ENCODE data around the gene IGSF8. TPM values are rescaled to one million over a fixed set of nuclear protein-coding genes. Genes with fewer than 3 reads are reported as not detected.

IGSF8 gene
- total RNA-seq, 3 donors from 2014 or later: 21.0 to 35.7 (median 24.5) TPM

DNA sequence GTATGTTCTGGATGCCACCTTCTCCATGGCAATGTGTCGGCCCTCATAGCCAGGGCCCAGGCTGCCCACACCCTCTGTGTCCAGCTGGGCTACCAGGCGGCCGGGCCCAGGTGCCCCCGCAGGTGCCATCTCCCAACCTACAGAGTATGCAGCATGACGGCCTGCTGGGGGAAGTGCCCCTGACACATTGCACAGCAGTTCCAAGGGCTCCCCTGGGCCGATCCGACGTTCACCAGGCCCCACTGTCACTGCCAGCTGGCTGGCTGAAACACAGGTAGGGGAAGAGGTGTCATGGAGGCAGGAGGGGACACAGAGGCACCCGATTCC lies 5.4 kb downstream of the IGSF8 start:
- no peak for DNase-seq (ENCODE audit: low spot score in 2 of 2)
- no peaks in the 10 kb centered on the region for H3K27me3 ChIP-seq
- no peak overlapping the region for H3K4me3 ChIP-seq
- TF ChIP-seq POLR2A (IDR thresholded peaks at IDR 0.05): no peak
- TF ChIP-seq, protein P1, sequence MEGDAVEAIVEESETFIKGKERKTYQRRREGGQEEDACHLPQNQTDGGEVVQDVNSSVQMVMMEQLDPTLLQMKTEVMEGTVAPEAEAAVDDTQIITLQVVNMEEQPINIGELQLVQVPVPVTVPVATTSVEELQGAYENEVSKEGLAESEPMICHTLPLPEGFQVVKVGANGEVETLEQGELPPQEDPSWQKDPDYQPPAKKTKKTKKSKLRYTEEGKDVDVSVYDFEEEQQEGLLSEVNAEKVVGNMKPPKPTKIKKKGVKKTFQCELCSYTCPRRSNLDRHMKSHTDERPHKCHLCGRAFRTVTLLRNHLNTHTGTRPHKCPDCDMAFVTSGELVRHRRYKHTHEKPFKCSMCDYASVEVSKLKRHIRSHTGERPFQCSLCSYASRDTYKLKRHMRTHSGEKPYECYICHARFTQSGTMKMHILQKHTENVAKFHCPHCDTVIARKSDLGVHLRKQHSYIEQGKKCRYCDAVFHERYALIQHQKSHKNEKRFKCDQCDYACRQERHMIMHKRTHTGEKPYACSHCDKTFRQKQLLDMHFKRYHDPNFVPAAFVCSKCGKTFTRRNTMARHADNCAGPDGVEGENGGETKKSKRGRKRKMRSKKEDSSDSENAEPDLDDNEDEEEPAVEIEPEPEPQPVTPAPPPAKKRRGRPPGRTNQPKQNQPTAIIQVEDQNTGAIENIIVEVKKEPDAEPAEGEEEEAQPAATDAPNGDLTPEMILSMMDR (IDR thresholded peaks at IDR 0.05): no peak
- no peak for TF ChIP-seq POLR2AphosphoS5 (IDR thresholded peaks at IDR 0.05)
- H3K36me3 ChIP-seq: no peaks in the 10 kb centered on the region
- no peak overlapping the region for H3K27ac ChIP-seq
- H3K9me3 ChIP-seq: no peaks in the 10 kb centered on the region
- intact Hi-C loops (cut with DNase I; ENCODE audit: low total_unique reads): loop anchor here (5.0 kb wide), 1 partner anchor 1146 kb away; no protein-coding TSS in a partner anchor
- peaks cover 14 to 21% of the 10 kb centered on the region in 2 donors for H3K4me1 ChIP-seq

DNA sequence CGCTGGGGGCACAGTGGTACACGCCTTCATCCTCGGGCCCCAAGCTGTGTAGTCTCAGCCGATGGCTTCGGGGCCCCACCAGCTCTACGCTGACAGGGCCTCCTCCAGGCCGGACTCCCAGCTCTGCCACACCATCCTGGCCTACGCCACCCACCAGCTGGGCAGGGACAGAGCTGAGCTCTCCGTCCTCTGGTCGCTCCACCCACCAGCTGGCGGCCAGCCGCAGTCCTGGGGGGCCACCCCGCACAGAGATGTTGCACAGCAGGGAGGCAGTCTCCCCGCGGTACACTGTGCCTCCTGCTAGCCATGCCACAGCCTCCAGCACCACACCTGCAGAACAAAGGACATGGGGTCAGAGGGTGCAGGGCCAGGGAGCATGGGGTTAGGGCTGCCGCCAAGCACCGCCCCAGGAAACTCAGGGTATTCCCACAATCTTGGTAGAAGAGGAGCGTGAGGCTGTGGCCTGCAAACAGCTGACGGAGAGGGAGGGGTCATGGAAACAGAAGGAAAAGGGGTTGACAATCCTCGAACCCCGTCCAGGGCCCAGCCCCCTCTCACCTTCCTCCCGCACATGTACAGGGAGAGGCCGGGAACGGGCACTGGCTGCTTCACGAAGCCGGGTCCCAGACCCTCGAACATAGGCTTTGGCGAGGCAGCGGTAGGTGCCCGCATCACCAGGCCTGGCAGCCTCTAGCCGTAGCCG lies 5.9 kb downstream of the IGSF8 start:
- TF ChIP-seq POLR2A (IDR thresholded peaks at IDR 0.05) (no peak), POLR2AphosphoS5 (IDR thresholded peaks at IDR 0.05) (no peak)
- TF ChIP-seq, protein P1 (IDR thresholded peaks at IDR 0.05): no peak
- Histone ChIP-seq H3K4me3 (no peak overlapping the region), H3K27ac (no peak overlapping the region), H3K27me3 (no peaks in the 10 kb centered on the region), H3K36me3 (no peaks in the 10 kb centered on the region), H3K9me3 (no peaks in the 10 kb centered on the region), H3K4me1 (peaks cover 10 to 20% of the 10 kb centered on the region in 2 donors)
- no peak for DNase-seq (ENCODE audit: low spot score in 2 of 2)
- intact Hi-C loops (cut with DNase I; ENCODE audit: low total_unique reads): loop anchor here (5.0 kb wide), 1 partner anchor 1145 kb away; no protein-coding TSS in a partner anchor

DNA sequence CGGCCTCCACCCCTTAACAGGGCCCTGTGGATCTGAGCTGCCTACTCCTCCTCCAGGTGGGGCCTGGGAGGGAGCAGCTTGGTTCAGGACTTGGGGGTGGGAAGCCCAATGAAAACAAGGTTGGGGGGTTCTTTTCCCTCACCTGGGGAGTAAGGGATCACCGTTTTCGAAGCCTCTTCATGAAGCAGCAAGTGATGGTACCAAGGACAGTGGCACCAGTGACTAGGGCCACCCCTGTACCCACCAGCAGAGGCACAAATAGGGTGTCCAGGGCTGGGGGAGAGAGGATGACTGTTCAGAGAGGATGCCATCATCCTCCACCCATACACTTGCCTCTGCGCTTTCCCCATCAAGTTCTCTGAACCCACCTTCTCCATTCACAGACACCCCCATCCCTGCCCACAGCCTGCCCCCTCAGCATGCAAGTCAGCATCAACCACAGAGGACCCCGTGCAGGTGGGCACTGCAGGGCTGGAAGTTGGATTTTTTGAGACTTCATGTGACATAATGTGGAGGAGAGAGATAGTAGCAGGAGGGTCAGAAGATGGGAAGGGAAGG lies 6.7 kb downstream of the IGSF8 start:
- Histone ChIP-seq H3K27me3 (no peaks in the 10 kb centered on the region), H3K36me3 (no peaks in the 10 kb centered on the region), H3K9me3 (no peaks in the 10 kb centered on the region), H3K27ac (no peak overlapping the region), H3K4me3 (no peak overlapping the region), H3K4me1 (peaks cover 2 to 12% of the 10 kb centered on the region in 2 donors)
- TF ChIP-seq, protein P1 (IDR thresholded peaks at IDR 0.05): no peak
- TF ChIP-seq POLR2AphosphoS5 (IDR thresholded peaks at IDR 0.05) (no peak), POLR2A (IDR thresholded peaks at IDR 0.05) (no peak)
- no peak for DNase-seq (ENCODE audit: low spot score in 2 of 2)
- intact Hi-C loops (cut with DNase I; ENCODE audit: low total_unique reads): loop anchor here (5.0 kb wide), 1 partner anchor 1144 kb away; no protein-coding TSS in a partner anchor

DNA sequence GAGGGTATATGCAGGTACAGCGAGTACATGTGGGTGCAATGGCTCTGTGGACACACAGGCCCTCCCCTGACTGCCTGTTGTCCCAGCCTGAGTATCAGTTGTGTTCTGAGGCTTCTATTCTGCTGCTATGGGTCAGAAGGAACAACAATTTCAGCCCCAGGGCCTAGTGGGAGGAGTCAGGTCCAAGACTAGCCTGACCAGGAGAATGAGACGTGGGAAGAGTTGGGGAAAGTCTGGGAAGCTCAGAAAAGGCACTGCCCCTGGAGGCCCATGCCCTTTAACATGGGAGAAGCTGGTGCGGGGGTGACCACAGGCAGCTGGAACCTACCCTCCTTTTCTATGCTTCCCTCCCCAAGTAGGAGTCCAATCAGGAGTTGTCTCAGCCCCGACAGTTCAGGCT lies 7.7 kb downstream of the IGSF8 start:
- Histone ChIP-seq H3K27ac (no peak overlapping the region), H3K9me3 (no peaks in the 10 kb centered on the region), H3K4me3 (no peak overlapping the region), H3K27me3 (no peaks in the 10 kb centered on the region), H3K36me3 (no peaks in the 10 kb centered on the region), H3K4me1 (peaks cover 0 to 8% of the 10 kb centered on the region in 2 donors)
- DNase-seq (ENCODE audit: low spot score in 2 of 2): no peak
- intact Hi-C loops (cut with DNase I; ENCODE audit: low total_unique reads): loop anchor here (5.0 kb wide), 1 partner anchor 1143 kb away; no protein-coding TSS in a partner anchor
- TF ChIP-seq POLR2A (IDR thresholded peaks at IDR 0.05): no peak
- TF ChIP-seq POLR2AphosphoS5 (IDR thresholded peaks at IDR 0.05): no peak
- TF ChIP-seq, protein P1 (IDR thresholded peaks at IDR 0.05): no peak

DNA sequence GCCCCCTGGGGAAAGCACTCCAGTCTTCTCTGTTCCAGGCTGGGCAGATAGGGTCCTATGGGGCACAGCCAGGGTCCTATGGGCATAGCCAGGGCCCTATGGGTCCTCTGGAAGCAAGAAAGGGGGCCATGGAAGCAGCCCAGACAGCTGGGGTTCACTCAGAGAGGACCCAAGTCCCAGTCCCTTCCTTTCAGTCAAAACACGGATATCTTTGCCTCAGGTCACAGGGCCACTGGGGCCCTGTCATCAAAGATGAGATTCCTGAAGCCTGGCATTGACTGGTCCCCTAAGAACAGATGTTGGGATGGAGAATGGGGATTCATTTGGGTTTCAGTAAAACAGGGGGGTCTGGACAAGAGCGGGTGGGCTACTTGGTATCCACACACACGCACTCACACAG lies 8.5 kb downstream of the IGSF8 start:
- no peak overlapping the region for H3K4me3 ChIP-seq
- H3K27me3 ChIP-seq: no peaks in the 10 kb centered on the region
- intact Hi-C loops (cut with DNase I; ENCODE audit: low total_unique reads): loop anchor here (5.0 kb wide), 1 partner anchor 1143 kb away; no protein-coding TSS in a partner anchor
- peaks cover 0 to 8% of the 10 kb centered on the region in 2 donors for H3K4me1 ChIP-seq
- no peaks in the 10 kb centered on the region for H3K36me3 ChIP-seq
- H3K27ac ChIP-seq: no peak overlapping the region
- no peaks in the 10 kb centered on the region for H3K9me3 ChIP-seq
- no peak for TF ChIP-seq POLR2A (IDR thresholded peaks at IDR 0.05)
- no peak for DNase-seq (ENCODE audit: low spot score in 2 of 2)
